Neutrophil (primary cell): Measurements from ENCODE around the gene RPS6KA4.

Experiments used
- H3K27ac ChIP-seq: fragments of 200-600 bp; sonication (generic); 2 replicates; pipeline ENCODE4 v1.5.1; 2016; ENCODE audit warnings: mild to moderate bottlenecking, moderate library complexity
- H3K27me3 ChIP-seq: fragments of 200-600 bp; sonication (generic); 2 replicates; pipeline ENCODE4 v1.6.0; 2016; ENCODE audit warnings: mild to moderate bottlenecking
- H3K36me3 ChIP-seq: fragments of 200-600 bp; sonication (generic); 2 replicates; pipeline ENCODE4 v1.5.1; 2017
- H3K4me1 ChIP-seq, 2 experiments: fragments of 200-600 bp in 1 of 2; sonication (generic) in 1 of 2; 1 replicate in 1 of 2; 2 replicates in 1 of 2; pipeline versions ENCODE4 v1.5.1 to v1.6.1; 2013 to 2016; ENCODE audit warnings: low read depth in 1 of 2, low read length in 1 of 2, mild to moderate bottlenecking in 1 of 2, moderate library complexity in 1 of 2; ENCODE audit not compliant: control insufficient read depth in 1 of 2, insufficient read depth in 1 of 2
- H3K4me3 ChIP-seq, 2 experiments: fragments of 200-600 bp in 1 of 2; sonication (generic) in 1 of 2; 1 replicate in 1 of 2; 2 replicates in 1 of 2; pipeline ENCODE4 v1.5.1; 2013 to 2016; ENCODE audit warnings: low read depth in 1 of 2, low read length in 1 of 2, mild to moderate bottlenecking in 1 of 2, moderate library complexity in 1 of 2
- H3K9me3 ChIP-seq: fragments of 200-600 bp; sonication (generic); 2 replicates; pipeline ENCODE4 v1.5.1; 2016
- TF ChIP-seq, protein P1 (sequence below): fragments of 200-600 bp; sonication (generic); IDR thresholded peaks from 2 replicates; pipeline ENCODE4 v1.5.1; 2016; ENCODE audit warnings: antibody characterized with exemption

The RPS6KA4 gene

DNA sequence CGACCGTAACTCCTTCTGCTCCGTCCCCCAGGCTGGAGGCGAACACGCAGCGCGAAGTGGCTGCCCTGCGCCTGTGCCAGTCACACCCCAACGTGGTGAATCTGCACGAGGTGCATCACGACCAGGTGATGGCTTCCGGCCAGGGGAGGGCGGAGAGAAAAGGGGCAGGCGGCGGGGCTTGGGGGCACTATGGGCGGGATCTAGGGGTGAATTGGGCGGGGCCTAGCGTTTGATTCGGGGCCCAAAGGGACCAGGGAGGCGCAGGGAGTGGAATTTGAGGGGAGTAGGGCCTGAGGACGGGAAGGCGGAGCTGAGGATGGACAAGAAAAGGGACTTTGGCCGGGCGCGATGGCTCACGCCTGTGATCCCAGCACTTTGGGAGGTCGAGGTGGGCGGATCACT is 9.7 kb downstream of the RPS6KA4 start:
- Histone ChIP-seq H3K9me3 (no peaks in the 10 kb centered on the region), H3K4me1 (no peaks in the 10 kb centered on the region), H3K4me3 (no peak overlapping the region), H3K27ac (no peak overlapping the region), H3K27me3 (no peaks in the 10 kb centered on the region), H3K36me3 (peaks cover 73% of the 10 kb centered on the region)
- TF ChIP-seq, protein P1, sequence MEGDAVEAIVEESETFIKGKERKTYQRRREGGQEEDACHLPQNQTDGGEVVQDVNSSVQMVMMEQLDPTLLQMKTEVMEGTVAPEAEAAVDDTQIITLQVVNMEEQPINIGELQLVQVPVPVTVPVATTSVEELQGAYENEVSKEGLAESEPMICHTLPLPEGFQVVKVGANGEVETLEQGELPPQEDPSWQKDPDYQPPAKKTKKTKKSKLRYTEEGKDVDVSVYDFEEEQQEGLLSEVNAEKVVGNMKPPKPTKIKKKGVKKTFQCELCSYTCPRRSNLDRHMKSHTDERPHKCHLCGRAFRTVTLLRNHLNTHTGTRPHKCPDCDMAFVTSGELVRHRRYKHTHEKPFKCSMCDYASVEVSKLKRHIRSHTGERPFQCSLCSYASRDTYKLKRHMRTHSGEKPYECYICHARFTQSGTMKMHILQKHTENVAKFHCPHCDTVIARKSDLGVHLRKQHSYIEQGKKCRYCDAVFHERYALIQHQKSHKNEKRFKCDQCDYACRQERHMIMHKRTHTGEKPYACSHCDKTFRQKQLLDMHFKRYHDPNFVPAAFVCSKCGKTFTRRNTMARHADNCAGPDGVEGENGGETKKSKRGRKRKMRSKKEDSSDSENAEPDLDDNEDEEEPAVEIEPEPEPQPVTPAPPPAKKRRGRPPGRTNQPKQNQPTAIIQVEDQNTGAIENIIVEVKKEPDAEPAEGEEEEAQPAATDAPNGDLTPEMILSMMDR, result no peak

DNA sequence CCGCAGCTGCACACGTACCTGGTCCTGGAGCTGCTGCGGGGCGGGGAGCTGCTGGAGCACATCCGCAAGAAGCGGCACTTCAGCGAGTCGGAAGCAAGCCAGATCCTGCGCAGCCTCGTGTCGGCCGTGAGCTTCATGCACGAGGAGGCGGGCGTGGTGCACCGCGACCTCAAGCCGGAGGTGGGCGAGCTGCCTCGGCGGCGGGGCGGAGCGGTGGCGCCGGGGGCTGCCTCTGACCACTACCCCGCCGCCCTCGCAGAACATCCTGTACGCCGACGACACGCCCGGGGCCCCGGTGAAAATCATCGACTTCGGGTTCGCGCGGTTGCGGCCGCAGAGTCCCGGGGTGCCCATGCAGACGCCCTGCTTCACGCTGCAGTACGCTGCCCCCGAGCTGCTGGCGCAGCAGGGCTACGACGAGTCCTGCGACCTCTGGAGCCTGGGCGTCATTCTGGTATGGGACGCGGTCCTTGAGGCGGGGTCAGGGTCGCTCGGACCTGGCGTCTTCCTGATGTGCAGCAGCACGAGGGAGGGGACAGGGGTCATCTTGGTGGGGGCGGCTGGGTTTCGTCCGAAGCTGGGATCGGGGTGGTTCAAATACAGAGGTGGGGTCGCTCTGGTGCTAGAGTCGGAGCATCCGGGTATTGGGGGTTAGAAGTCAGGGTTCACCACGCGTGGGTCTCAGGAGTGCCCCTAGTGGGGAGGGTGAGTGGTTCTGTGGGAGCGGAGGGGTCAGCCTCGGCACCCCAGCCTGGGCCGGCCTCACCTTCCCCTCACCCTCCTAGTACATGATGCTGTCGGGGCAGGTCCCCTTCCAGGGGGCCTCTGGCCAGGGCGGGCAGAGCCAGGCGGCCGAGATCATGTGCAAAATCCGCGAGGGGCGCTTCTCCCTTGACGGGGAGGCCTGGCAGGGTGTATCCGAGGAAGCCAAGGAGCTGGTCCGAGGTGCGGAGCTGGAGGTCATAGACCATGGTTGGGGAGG is 10.8 kb downstream of the RPS6KA4 start:
- no peaks in the 10 kb centered on the region for H3K27me3 ChIP-seq
- peaks cover 65% of the 10 kb centered on the region for H3K36me3 ChIP-seq
- H3K9me3 ChIP-seq, result no peaks in the 10 kb centered on the region
- H3K4me1 ChIP-seq, result no peaks in the 10 kb centered on the region
- TF ChIP-seq, protein P1, result no peak
- H3K4me3 ChIP-seq, result no peak overlapping the region
- H3K27ac ChIP-seq, result no peak overlapping the region

DNA sequence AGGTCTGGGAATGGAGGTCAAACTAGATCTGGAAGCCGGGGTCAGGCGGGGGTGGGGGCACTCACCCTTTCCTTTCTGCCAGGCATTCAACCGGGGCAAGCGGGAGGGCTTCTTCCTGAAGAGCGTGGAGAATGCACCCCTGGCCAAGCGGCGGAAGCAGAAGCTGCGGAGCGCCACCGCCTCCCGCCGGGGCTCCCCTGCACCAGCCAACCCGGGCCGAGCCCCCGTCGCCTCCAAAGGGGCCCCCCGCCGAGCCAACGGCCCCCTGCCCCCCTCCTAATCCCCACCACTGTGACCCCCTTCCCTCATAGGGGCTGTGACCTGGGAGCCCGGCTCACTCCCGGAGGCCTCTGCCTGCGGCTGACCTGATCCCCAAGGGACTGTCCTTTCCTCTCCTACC is 12.2 kb downstream of the RPS6KA4 start:
- Histone ChIP-seq H3K27ac (no peak overlapping the region), H3K36me3 (peaks cover 51% of the 10 kb centered on the region)
- TF ChIP-seq, protein P1, result no peak

DNA sequence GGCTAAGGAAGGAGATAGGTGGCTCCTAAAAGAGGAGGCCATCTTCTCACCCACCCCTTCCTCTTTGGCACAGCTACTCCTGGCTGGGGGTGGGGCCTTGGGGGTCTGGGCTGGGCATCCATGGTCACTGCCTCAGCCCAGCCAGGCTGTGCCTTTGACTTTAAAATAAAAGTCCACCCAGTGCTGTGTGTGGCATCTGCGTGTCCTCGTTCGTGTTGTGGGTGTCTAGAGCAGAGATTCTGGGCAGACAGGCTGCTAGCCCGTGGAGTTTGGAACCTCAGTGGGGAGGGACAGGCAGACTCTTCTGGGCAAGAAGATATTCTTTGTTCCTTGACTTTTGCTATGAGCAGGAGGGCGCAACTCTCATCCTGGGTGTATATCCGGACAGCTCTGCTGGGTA is 13.1 kb downstream of the RPS6KA4 start:
- Histone ChIP-seq H3K27ac (no peak overlapping the region), H3K27me3 (no peaks in the 10 kb centered on the region), H3K9me3 (no peaks in the 10 kb centered on the region), H3K4me1 (no peaks in the 10 kb centered on the region), H3K36me3 (peaks cover 43% of the 10 kb centered on the region), H3K4me3 (no peak overlapping the region)
- TF ChIP-seq, protein P1, result no peak

More for the DNA sequence above, 12.2 kb downstream of the RPS6KA4 start:
- no peaks in the 10 kb centered on the region for H3K27me3 ChIP-seq
- H3K4me1 ChIP-seq, result no peaks in the 10 kb centered on the region
- no peak overlapping the region for H3K4me3 ChIP-seq
- H3K9me3 ChIP-seq, result no peaks in the 10 kb centered on the region

DNA sequence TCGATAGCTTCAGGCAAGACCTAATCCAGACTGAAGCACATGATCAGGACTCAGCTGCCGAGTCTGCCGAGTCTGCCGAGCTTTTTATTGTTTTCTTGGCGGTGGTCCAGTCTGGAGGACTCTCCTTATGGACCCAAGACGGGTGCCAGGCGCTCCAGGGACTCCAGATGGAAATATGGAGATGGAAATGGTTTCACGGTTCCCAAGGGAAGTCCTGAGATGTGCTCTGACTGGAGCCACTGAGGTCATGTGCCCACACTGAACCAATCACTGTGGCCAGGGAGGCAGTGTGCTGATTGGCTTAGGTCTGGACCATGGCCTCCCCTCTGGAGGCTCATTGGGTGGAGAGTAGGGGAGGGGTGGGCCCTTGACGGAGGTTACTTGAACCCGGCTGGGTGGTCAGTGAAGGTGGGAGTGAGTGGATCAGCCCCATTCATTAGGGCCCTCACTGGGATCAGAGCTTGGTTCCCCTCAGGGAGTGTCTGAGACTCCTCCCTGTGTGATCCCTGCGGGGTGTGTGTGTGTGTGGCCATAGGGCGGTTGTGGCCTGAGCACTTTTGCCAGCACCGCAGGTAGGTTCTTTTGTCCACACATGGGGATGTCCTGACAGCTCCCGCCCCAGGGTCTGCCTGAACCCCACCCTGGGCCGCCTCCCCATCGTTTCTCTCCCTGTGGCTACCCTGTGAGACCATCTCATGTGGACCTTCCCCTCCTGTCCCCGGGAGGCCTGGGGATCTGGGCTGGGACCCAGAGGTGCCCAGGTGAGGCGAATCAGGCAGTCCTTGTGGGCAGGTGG is 14.0 kb downstream of the RPS6KA4 start:
- no peaks in the 10 kb centered on the region for H3K27me3 ChIP-seq
- H3K27ac ChIP-seq, result no peak overlapping the region
- H3K9me3 ChIP-seq, result no peaks in the 10 kb centered on the region
- no peak overlapping the region for H3K4me3 ChIP-seq
- no peaks in the 10 kb centered on the region for H3K4me1 ChIP-seq
- H3K36me3 ChIP-seq, result peaks cover 33% of the 10 kb centered on the region
- TF ChIP-seq, protein P1, result no peak
